H9 (cell line): ENCODE data around the gene RELB. TPM values are rescaled to one million over a fixed set of nuclear protein-coding genes. Genes with fewer than 3 reads are reported as not detected.

Experiments
- DNase-seq: peaks from one replicate; pipeline ENCODE4 v3.0.0-alpha.2; 2017
- H2AFZ ChIP-seq: one replicate; pipeline ENCODE4 v1.6.1; 2013; ENCODE audit warnings: mild to moderate bottlenecking, low read length, control low read depth, moderate library complexity
- H2AK5ac ChIP-seq: 2 replicates; pipeline ENCODE4 v1.6.1; 2013; ENCODE audit warnings: low read length, control low read depth, mixed read lengths; ENCODE audit not compliant: insufficient read length
- H2BK120ac ChIP-seq: one replicate; pipeline ENCODE4 v1.6.1; 2013; ENCODE audit warnings: low read depth, mild to moderate bottlenecking, low read length, control low read depth, inconsistent platforms; ENCODE audit not compliant: poor library complexity, severe bottlenecking
- H2BK12ac ChIP-seq: 2 replicates; pipeline ENCODE4 v1.6.1; 2013; ENCODE audit warnings: low read length, control low read depth, mixed read lengths, low read depth; ENCODE audit not compliant: insufficient read length
- H2BK15ac ChIP-seq: 2 replicates; pipeline ENCODE4 v1.6.1; 2013; ENCODE audit warnings: low read depth, low read length, control low read depth
- H2BK20ac ChIP-seq: one replicate; pipeline ENCODE4 v1.6.1; 2013; ENCODE audit warnings: low read depth, mild to moderate bottlenecking, low read length, control low read depth, inconsistent platforms; ENCODE audit not compliant: poor library complexity, severe bottlenecking
- H2BK5ac ChIP-seq: 2 replicates; pipeline ENCODE4 v1.6.1; 2013; ENCODE audit warnings: low read length, control low read depth, mixed read lengths; ENCODE audit not compliant: insufficient read length
- H3K14ac ChIP-seq: 2 replicates; pipeline ENCODE4 v1.6.1; 2013; ENCODE audit warnings: low read length, control low read depth; ENCODE audit not compliant: insufficient read depth
- H3K18ac ChIP-seq: 2 replicates; pipeline ENCODE4 v1.6.1; 2013; ENCODE audit warnings: low read depth, mild to moderate bottlenecking, mixed read lengths, low read length, control low read depth; ENCODE audit not compliant: insufficient read length
- H3K23ac ChIP-seq: 2 replicates; pipeline ENCODE4 v1.6.1; 2013; ENCODE audit warnings: low read length, control low read depth, mixed read lengths, low read depth; ENCODE audit not compliant: insufficient read length
- H3K23me2 ChIP-seq: 2 replicates; pipeline ENCODE4 v1.6.1; 2013; ENCODE audit warnings: low read depth, mild to moderate bottlenecking, mixed read lengths, low read length, control low read depth; ENCODE audit not compliant: insufficient read length, poor library complexity, severe bottlenecking
- H3K27ac ChIP-seq: 2 replicates; pipeline ENCODE4 v1.5.1; 2013; ENCODE audit warnings: low read length, control low read depth, mixed read lengths, low read depth; ENCODE audit not compliant: insufficient read length
- H3K27me3 ChIP-seq: 2 replicates; pipeline ENCODE4 v1.6.1; 2013; ENCODE audit warnings: low read length, control low read depth, inconsistent platforms; ENCODE audit not compliant: insufficient read depth
- H3K4ac ChIP-seq: 2 replicates; pipeline ENCODE4 v1.6.1; 2013; ENCODE audit warnings: low read depth, mild to moderate bottlenecking, control low read depth, inconsistent platforms, low read length, moderate library complexity
- H3K4me1 ChIP-seq: 2 replicates; pipeline ENCODE4 v1.6.1; 2013; ENCODE audit warnings: low read length, control low read depth, inconsistent platforms; ENCODE audit not compliant: insufficient read depth
- H3K4me2 ChIP-seq: 2 replicates; pipeline ENCODE4 v1.6.1; 2013; ENCODE audit warnings: low read length, control low read depth, mixed read lengths; ENCODE audit not compliant: insufficient read length, insufficient read depth
- H3K56ac ChIP-seq: 2 replicates; pipeline ENCODE4 v1.6.1; 2013; ENCODE audit warnings: low read depth, mild to moderate bottlenecking, mixed read lengths, low read length, control low read depth; ENCODE audit not compliant: insufficient read length
- H3K79me1 ChIP-seq: 2 replicates; pipeline ENCODE4 v1.6.1; 2013; ENCODE audit warnings: low read depth, mild to moderate bottlenecking, moderate library complexity, low read length, control low read depth, inconsistent platforms; ENCODE audit not compliant: insufficient read depth, poor library complexity, severe bottlenecking
- H3K79me2 ChIP-seq: 2 replicates; pipeline ENCODE4 v1.6.1; 2013; ENCODE audit warnings: low read length, control low read depth, inconsistent platforms; ENCODE audit not compliant: insufficient read depth
- H3K9ac ChIP-seq: 2 replicates; pipeline ENCODE4 v1.6.1; 2013; ENCODE audit warnings: low read length, control low read depth, mixed read lengths; ENCODE audit not compliant: insufficient read length; ENCODE audit errors: extremely low read depth
- H3K9me3 ChIP-seq: one replicate; pipeline ENCODE4 v1.6.1; 2013; ENCODE audit warnings: low read depth, low read length, inconsistent platforms; ENCODE audit not compliant: control insufficient read depth
- H3T11ph ChIP-seq: one replicate; pipeline ENCODE4 v1.6.1; 2013; ENCODE audit warnings: mild to moderate bottlenecking, low read length, control low read depth, inconsistent platforms
- H4K20me1 ChIP-seq: one replicate; pipeline ENCODE4 v1.6.1; 2013; ENCODE audit not compliant: control insufficient read depth, insufficient read length, insufficient read depth
- H4K5ac ChIP-seq: 2 replicates; pipeline ENCODE4 v1.6.1; 2013; ENCODE audit warnings: low read depth, mild to moderate bottlenecking, mixed read lengths, low read length, control low read depth; ENCODE audit not compliant: insufficient read length
- H4K8ac ChIP-seq: replicated peaks from 2 replicates; pipeline ENCODE4 v1.6.1; 2013; ENCODE audit warnings: low read length, control low read depth, mixed read lengths, low read depth; ENCODE audit not compliant: insufficient read length
- H4K91ac ChIP-seq: 2 replicates; pipeline ENCODE4 v1.6.1; 2013; ENCODE audit warnings: low read depth, mild to moderate bottlenecking, moderate library complexity, mixed read lengths, low read length, control low read depth; ENCODE audit not compliant: insufficient read length
- H3K27ac Mint-ChIP-seq, 3 experiments: 2 replicates in 2 of 3; 3 replicates in 1 of 3; pipeline ENCODE4 v1.8.0; 2020 to 2021; ENCODE audit warnings: mixed read lengths in 3 of 3, mild to moderate bottlenecking in 1 of 3, moderate library complexity in 1 of 3
- H3K27me3 Mint-ChIP-seq: 2 replicates; pipeline ENCODE4 v1.8.0; 2021; ENCODE audit warnings: low read depth, mild to moderate bottlenecking, moderate library complexity, mixed read lengths
- H3K36me3 Mint-ChIP-seq, 3 experiments: 2 replicates in 2 of 3; 3 replicates in 1 of 3; pipeline ENCODE4 v1.8.0; 2020 to 2021; ENCODE audit warnings: low read depth in 3 of 3, mixed read lengths in 3 of 3; ENCODE audit not compliant: insufficient read depth in 1 of 3
- H3K4me1 Mint-ChIP-seq, 2 experiments: 2 replicates each; pipeline ENCODE4 v1.8.0; 2020; ENCODE audit warnings: mixed read lengths in 2 of 2
- H3K4me3 Mint-ChIP-seq, 2 experiments: 2 replicates in 1 of 2; 3 replicates in 1 of 2; pipeline ENCODE4 v1.8.0; 2020 to 2021; ENCODE audit warnings: mild to moderate bottlenecking in 2 of 2, mixed read lengths in 2 of 2, moderate library complexity in 1 of 2
- H3K9me3 Mint-ChIP-seq, 2 experiments: 2 replicates in 1 of 2; 3 replicates in 1 of 2; pipeline ENCODE4 v1.8.0; 2020; ENCODE audit warnings: mild to moderate bottlenecking in 2 of 2, mixed read lengths in 2 of 2, moderate library complexity in 1 of 2
- WGBS: extraction: QIAGEN DNeasy Blood & Tissue Kit; methylation state at CpG from one replicate; pipeline ENCODE4 v1.1.7; 2013; ENCODE audit warnings: missing lambda C conversion rate, low lambda C conversion rate, mixed read lengths; ENCODE audit not compliant: insufficient read length; ENCODE audit errors: extremely low coverage; 5-methylcytosine and 5-hydroxymethylcytosine counted together
- total RNA-seq: library from RNA; stranded (reverse); gene quantifications from 2 replicates; pipeline ENCODE4 v1.2.1, GENCODE V29; 2021
- TF ChIP-seq, protein P1 (sequence below): fragments of 200-600 bp; sonication (generic); conservative IDR thresholded peaks from 3 replicates; pipeline ENCODE4 v1.8.0; 2021; ENCODE audit warnings: antibody characterized with exemption, mild to moderate bottlenecking

Gene RELB
- total RNA-seq, 1 experiment from 2014 or later: 13.7 TPM

- Histone ChIP-seq H4K20me1 (no peaks in the 10 kb centered on the region), H3K56ac (no peak overlapping the region), H2BK15ac (no peak overlapping the region), H2BK5ac (no peak overlapping the region), H2BK12ac (no peak overlapping the region), H3K18ac (no peak overlapping the region), H2AK5ac (no peak overlapping the region), H3K79me2 (no peaks in the 10 kb centered on the region), H4K91ac (no peak overlapping the region), H3K23me2 (no peaks in the 10 kb centered on the region), H3K4ac (no peak overlapping the region), H2BK20ac (no peak overlapping the region), H3T11ph (no peak overlapping the region), H3K14ac (no peak overlapping the region), H3K27ac (no peak overlapping the region), H3K4me2 (no peak overlapping the region), H4K8ac (no peak overlapping the region), H3K9me3 (no peaks in the 10 kb centered on the region), H3K27me3 (no peaks in the 10 kb centered on the region), H4K5ac (no peak overlapping the region), H3K4me1 (no peaks in the 10 kb centered on the region), H3K79me1 (no peaks in the 10 kb centered on the region), H3K23ac (no peak overlapping the region), H2BK120ac (no peak overlapping the region), H2AFZ (no peak overlapping the region), H3K9ac (no peak overlapping the region)
- no peaks in the 10 kb centered on the region for H3K27me3 Mint-ChIP-seq
- H3K4me3 Mint-ChIP-seq: no peak overlapping the region
- WGBS: 100% methylated on average over 1 of the region's 14 CpGs
- peaks cover 5 to 6% of the 10 kb centered on the region in 2 experiments; a peak in 3 of 4 replicates for H3K4me1 Mint-ChIP-seq
- H3K27ac Mint-ChIP-seq: peak overlapping the region in 1 of 3 experiments; percentile 87; a peak in 3 of 7 replicates
- TF ChIP-seq, protein P1, sequence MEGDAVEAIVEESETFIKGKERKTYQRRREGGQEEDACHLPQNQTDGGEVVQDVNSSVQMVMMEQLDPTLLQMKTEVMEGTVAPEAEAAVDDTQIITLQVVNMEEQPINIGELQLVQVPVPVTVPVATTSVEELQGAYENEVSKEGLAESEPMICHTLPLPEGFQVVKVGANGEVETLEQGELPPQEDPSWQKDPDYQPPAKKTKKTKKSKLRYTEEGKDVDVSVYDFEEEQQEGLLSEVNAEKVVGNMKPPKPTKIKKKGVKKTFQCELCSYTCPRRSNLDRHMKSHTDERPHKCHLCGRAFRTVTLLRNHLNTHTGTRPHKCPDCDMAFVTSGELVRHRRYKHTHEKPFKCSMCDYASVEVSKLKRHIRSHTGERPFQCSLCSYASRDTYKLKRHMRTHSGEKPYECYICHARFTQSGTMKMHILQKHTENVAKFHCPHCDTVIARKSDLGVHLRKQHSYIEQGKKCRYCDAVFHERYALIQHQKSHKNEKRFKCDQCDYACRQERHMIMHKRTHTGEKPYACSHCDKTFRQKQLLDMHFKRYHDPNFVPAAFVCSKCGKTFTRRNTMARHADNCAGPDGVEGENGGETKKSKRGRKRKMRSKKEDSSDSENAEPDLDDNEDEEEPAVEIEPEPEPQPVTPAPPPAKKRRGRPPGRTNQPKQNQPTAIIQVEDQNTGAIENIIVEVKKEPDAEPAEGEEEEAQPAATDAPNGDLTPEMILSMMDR: no peak
- no peak for DNase-seq
- H3K36me3 Mint-ChIP-seq: peaks cover 50 to 90% (median 88%) of the 10 kb centered on the region in 3 experiments
- H3K9me3 Mint-ChIP-seq: no peaks in the 10 kb centered on the region
Observed at GRCh38 chr19:45058622-45059159, 57.4 kb downstream of the RELB start.
